WTC11 (cell line): ENCODE measurements around the gene ISL1.

Source experiments
- CTCF ChIP-seq: fragments of 200-600 bp; IDR thresholded peaks from 2 replicates; pipeline ENCODE4 v1.8.0; 2022; ENCODE audit warnings: antibody characterized with exemption
- SOX15 ChIP-seq: fragments of 250-450 bp; sonication (Bioruptor Pico); IDR thresholded peaks from 2 replicates; pipeline ENCODE4 v1.9.0; 2021; ENCODE audit warnings: mild to moderate bottlenecking
- ZNF396 ChIP-seq: fragments of 250-450 bp; sonication (Bioruptor Pico); IDR thresholded peaks from 2 replicates; pipeline ENCODE4 v1.8.0; 2021; ENCODE audit warnings: mild to moderate bottlenecking, moderate library complexity, borderline replicate concordance

- TF ChIP-seq SOX15 (CRISPR knock-in tag): no peak
- no peak for TF ChIP-seq ZNF396
- TF ChIP-seq CTCF: no peak
Measured at GRCh38 chr5:51389577-51390463, 6.6 kb downstream of the ISL1 start.
